ENCODE results near the gene B9D2. TPM values are rescaled to one million over a fixed set of nuclear protein-coding genes. Genes with fewer than 3 reads are reported as not detected.
A peak's percentile ranks its signal among the peaks of the same experiment; 100 is the strongest.
"Not testable (repeated sequence)": the region's sequence is repeated elsewhere in the genome, so short reads cannot be mapped to it uniquely, and the experiment has no call there.

B9D2 gene
- total RNA-seq, 5 donors from 2014 or later (not counting 1 experiment from before 2014, with no cell fraction given): 15.3 to 27.9 (median 16.4) TPM

- Histone ChIP-seq H3K36me3 (ENCODE audit: control insufficient read depth in 2 of 2, extremely low read depth in 1 of 2, insufficient read depth in 1 of 2, low read length in 1 of 2) (peaks cover 0 to 2% of the 10 kb centered on the region in 2 donors), H3K4me3 (ENCODE audit: control insufficient read depth in 1 of 2, extremely low read depth in 1 of 2, low read length in 1 of 2) (no peak overlapping the region), H3K27me3 (replicated peaks in 1 of 2; ENCODE audit: control insufficient read depth in 2 of 2, extremely low read depth in 1 of 2, insufficient read depth in 2 of 2, low read length in 1 of 2) (no peaks in the 10 kb centered on the region), H3K4me1 (ENCODE audit: control insufficient read depth in 1 of 2, extremely low read depth in 1 of 2, insufficient read depth in 2 of 2, low read length in 2 of 2) (peaks cover 0 to 7% of the 10 kb centered on the region in 2 experiments), H3K27ac (ENCODE audit: low read length) (no peak overlapping the region), H3K9me3 (no peaks in the 10 kb centered on the region)
- Mint-ChIP-seq H3K27me3 (no peaks in the 10 kb centered on the region), H3K9me3 (no peaks in the 10 kb centered on the region), H3K27ac (no peak overlapping the region), H3K36me3 (no peaks in the 10 kb centered on the region), H3K4me3 (no peak overlapping the region), H3K4me1 (peaks cover 6 to 11% (median 10%) of the 10 kb centered on the region in 3 donors)
- ChIA-PET CTCF (interaction anchor here in 1 of 2 donors (0.6 kb wide), 1 partner anchor 29 kb away, joined by 3 read pairs; no protein-coding TSS in a partner anchor), POLR2A (no interaction called here)
- 98% methylated on average over 6 of the region's 8 CpGs for WGBS (ENCODE audit: insufficient coverage)
- DNase-seq (no peak), ATAC-seq (replicated peaks in 1 of 4) (no peak)
Observed at GRCh38 chr19:41371541-41371940, 7.6 kb upstream of the B9D2 start.

DNA sequence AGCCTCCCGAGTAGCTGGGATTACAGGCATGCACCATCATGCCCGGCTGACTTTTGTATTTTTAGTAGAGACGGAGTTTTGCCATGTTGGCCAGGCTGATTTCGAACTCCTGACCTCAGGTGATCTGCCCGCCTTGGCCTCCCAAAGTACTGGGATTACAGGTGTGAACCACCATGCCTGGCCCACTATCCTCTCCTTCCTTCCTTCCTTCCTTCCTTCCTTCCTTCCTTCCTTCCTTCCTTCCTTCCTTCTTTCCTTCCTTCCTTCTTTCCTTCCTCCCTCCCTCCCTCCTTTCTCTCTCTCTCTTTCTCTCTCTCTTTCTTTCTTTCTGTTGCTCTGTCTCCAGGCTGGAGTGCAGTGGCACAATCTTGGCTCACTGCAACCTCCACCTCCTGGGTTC is 7.2 kb upstream of the B9D2 start:
- H3K4me3 ChIP-seq (ENCODE audit: control insufficient read depth in 1 of 2, extremely low read depth in 1 of 2, low read length in 1 of 2); H3K9me3 ChIP-seq; H3K36me3 Mint-ChIP-seq; H3K27me3 Mint-ChIP-seq; DNase-seq; H3K9me3 Mint-ChIP-seq; H3K4me1 ChIP-seq (ENCODE audit: control insufficient read depth in 1 of 2, extremely low read depth in 1 of 2, insufficient read depth in 2 of 2, low read length in 2 of 2); H3K27ac Mint-ChIP-seq; POLR2A ChIA-PET; H3K27ac ChIP-seq (ENCODE audit: low read length); H3K27me3 ChIP-seq (replicated peaks in 1 of 2; ENCODE audit: control insufficient read depth in 2 of 2, extremely low read depth in 1 of 2, insufficient read depth in 2 of 2, low read length in 1 of 2); H3K4me3 Mint-ChIP-seq; H3K36me3 ChIP-seq (ENCODE audit: control insufficient read depth in 2 of 2, extremely low read depth in 1 of 2, insufficient read depth in 1 of 2, low read length in 1 of 2); ATAC-seq (replicated peaks in 1 of 4): not testable (repeated sequence)
- WGBS (ENCODE audit: insufficient coverage): 100% methylated on average over 1 of the region's 5 CpGs
- CTCF ChIA-PET: interaction anchor here in 1 of 2 donors (0.6 kb wide), 1 partner anchor 29 kb away, joined by 3 read pairs; no protein-coding TSS in a partner anchor
- peaks cover 7 to 12% (median 9%) of the 10 kb centered on the region in 3 donors for H3K4me1 Mint-ChIP-seq

GRCh38 chr19:41369769-41370168 is 5.8 kb upstream of the B9D2 start:
- ATAC-seq (replicated peaks in 1 of 4) (no peak), DNase-seq (no peak)
- POLR2A ChIA-PET: interaction anchor here in 1 of 2 donors (0.7 kb wide), 1 partner anchor 410 kb away, joined by 3 read pairs; no protein-coding TSS in a partner anchor
- Mint-ChIP-seq H3K9me3 (no peaks in the 10 kb centered on the region), H3K4me3 (no peak overlapping the region), H3K27ac (no peak overlapping the region), H3K27me3 (no peaks in the 10 kb centered on the region), H3K4me1 (peaks cover 3 to 9% (median 5%) of the 10 kb centered on the region in 3 donors), H3K36me3 (no peaks in the 10 kb centered on the region)
- CTCF ChIA-PET: interaction anchor here (0.7 to 1.7 kb wide), 2 partner anchors 14 to 416 kb away, joined by 3 to 5 read pairs; no protein-coding TSS in a partner anchor
- no CpG with 5 or more reads among the region's 2 CpGs for WGBS (ENCODE audit: insufficient coverage)
- Histone ChIP-seq H3K9me3 (no peaks in the 10 kb centered on the region), H3K27ac (ENCODE audit: low read length) (no peak overlapping the region), H3K4me1 (ENCODE audit: control insufficient read depth in 1 of 2, extremely low read depth in 1 of 2, insufficient read depth in 2 of 2, low read length in 2 of 2) (peaks cover 0 to 8% of the 10 kb centered on the region in 2 experiments), H3K36me3 (ENCODE audit: control insufficient read depth in 2 of 2, extremely low read depth in 1 of 2, insufficient read depth in 1 of 2, low read length in 1 of 2) (peaks cover 0 to 2% of the 10 kb centered on the region in 2 donors), H3K4me3 (ENCODE audit: control insufficient read depth in 1 of 2, extremely low read depth in 1 of 2, low read length in 1 of 2) (no peak overlapping the region), H3K27me3 (replicated peaks in 1 of 2; ENCODE audit: control insufficient read depth in 2 of 2, extremely low read depth in 1 of 2, insufficient read depth in 2 of 2, low read length in 1 of 2) (no peaks in the 10 kb centered on the region)

- Histone ChIP-seq H3K36me3 (ENCODE audit: control insufficient read depth in 2 of 2, extremely low read depth in 1 of 2, insufficient read depth in 1 of 2, low read length in 1 of 2) (peaks cover 0 to 2% of the 10 kb centered on the region in 2 donors), H3K9me3 (no peaks in the 10 kb centered on the region), H3K27ac (ENCODE audit: low read length) (no peak overlapping the region), H3K27me3 (replicated peaks in 1 of 2; ENCODE audit: control insufficient read depth in 2 of 2, extremely low read depth in 1 of 2, insufficient read depth in 2 of 2, low read length in 1 of 2) (no peaks in the 10 kb centered on the region), H3K4me1 (ENCODE audit: control insufficient read depth in 1 of 2, extremely low read depth in 1 of 2, insufficient read depth in 2 of 2, low read length in 2 of 2) (peaks cover 9 to 22% of the 10 kb centered on the region in 2 experiments), H3K4me3 (ENCODE audit: control insufficient read depth in 1 of 2, extremely low read depth in 1 of 2, low read length in 1 of 2) (no peak overlapping the region)
- no peaks in the 10 kb centered on the region for H3K27me3 Mint-ChIP-seq
- H3K27ac Mint-ChIP-seq: no peak overlapping the region
- ATAC-seq (replicated peaks in 1 of 4): no peak
- peaks cover 18 to 23% (median 20%) of the 10 kb centered on the region in 3 donors for H3K4me1 Mint-ChIP-seq
- ChIA-PET CTCF (interaction anchor here in 1 of 2 donors (0.6 to 0.7 kb wide), 2 partner anchors 10 to 31 kb away, joined by 3 read pairs; no protein-coding TSS in a partner anchor), POLR2A (no interaction called here)
- no peak overlapping the region for H3K4me3 Mint-ChIP-seq
- no peaks in the 10 kb centered on the region for H3K36me3 Mint-ChIP-seq
- H3K9me3 Mint-ChIP-seq: no peaks in the 10 kb centered on the region
- no peak for DNase-seq
- WGBS (ENCODE audit: insufficient coverage): 92% methylated on average over 5 of the region's 6 CpGs
Observed at GRCh38 chr19:41367848-41368301, 3.9 kb upstream of the B9D2 start.

- no peaks in the 10 kb centered on the region for H3K36me3 Mint-ChIP-seq
- Histone ChIP-seq H3K4me1 (ENCODE audit: control insufficient read depth in 1 of 2, extremely low read depth in 1 of 2, insufficient read depth in 2 of 2, low read length in 2 of 2) (peaks cover 13 to 26% of the 10 kb centered on the region in 2 experiments), H3K27me3 (replicated peaks in 1 of 2; ENCODE audit: control insufficient read depth in 2 of 2, extremely low read depth in 1 of 2, insufficient read depth in 2 of 2, low read length in 1 of 2) (no peaks in the 10 kb centered on the region), H3K36me3 (ENCODE audit: control insufficient read depth in 2 of 2, extremely low read depth in 1 of 2, insufficient read depth in 1 of 2, low read length in 1 of 2) (peaks cover 0 to 2% of the 10 kb centered on the region in 2 donors), H3K27ac (ENCODE audit: low read length) (no peak overlapping the region), H3K4me3 (ENCODE audit: control insufficient read depth in 1 of 2, extremely low read depth in 1 of 2, low read length in 1 of 2) (no peak overlapping the region), H3K9me3 (no peaks in the 10 kb centered on the region)
- POLR2A ChIA-PET: interaction anchor here (0.6 to 0.9 kb wide), 3 partner anchors 10 to 1818 kb away, joined by 3 to 6 read pairs (median 5); partner anchors contain the start of gene TMEM91 (in 1 of the 2)
- H3K27me3 Mint-ChIP-seq: no peaks in the 10 kb centered on the region
- peak overlapping the region in 2 of 3 donors; percentile 0 to 32 for H3K4me3 Mint-ChIP-seq
- peaks cover 20 to 29% (median 25%) of the 10 kb centered on the region in 3 donors for H3K4me1 Mint-ChIP-seq
- no peaks in the 10 kb centered on the region for H3K9me3 Mint-ChIP-seq
- peak in 1 of 35 experiments; percentile 13 for DNase-seq
- peak overlapping the region in 1 of 2 donors; percentile 39 for H3K27ac Mint-ChIP-seq
- no peak for ATAC-seq (replicated peaks in 1 of 4)
- CTCF ChIA-PET: interaction anchor here in 1 of 2 donors (0.6 to 3.0 kb wide), 6 partner anchors 8 to 628 kb away, joined by 3 to 17 read pairs (median 4); partner anchors contain the start of gene ATP1A3
- WGBS (ENCODE audit: insufficient coverage): 93% methylated on average over 1 of the region's 1 CpG
Observed at GRCh38 chr19:41366089-41366488, 2.1 kb upstream of the B9D2 start.

DNA sequence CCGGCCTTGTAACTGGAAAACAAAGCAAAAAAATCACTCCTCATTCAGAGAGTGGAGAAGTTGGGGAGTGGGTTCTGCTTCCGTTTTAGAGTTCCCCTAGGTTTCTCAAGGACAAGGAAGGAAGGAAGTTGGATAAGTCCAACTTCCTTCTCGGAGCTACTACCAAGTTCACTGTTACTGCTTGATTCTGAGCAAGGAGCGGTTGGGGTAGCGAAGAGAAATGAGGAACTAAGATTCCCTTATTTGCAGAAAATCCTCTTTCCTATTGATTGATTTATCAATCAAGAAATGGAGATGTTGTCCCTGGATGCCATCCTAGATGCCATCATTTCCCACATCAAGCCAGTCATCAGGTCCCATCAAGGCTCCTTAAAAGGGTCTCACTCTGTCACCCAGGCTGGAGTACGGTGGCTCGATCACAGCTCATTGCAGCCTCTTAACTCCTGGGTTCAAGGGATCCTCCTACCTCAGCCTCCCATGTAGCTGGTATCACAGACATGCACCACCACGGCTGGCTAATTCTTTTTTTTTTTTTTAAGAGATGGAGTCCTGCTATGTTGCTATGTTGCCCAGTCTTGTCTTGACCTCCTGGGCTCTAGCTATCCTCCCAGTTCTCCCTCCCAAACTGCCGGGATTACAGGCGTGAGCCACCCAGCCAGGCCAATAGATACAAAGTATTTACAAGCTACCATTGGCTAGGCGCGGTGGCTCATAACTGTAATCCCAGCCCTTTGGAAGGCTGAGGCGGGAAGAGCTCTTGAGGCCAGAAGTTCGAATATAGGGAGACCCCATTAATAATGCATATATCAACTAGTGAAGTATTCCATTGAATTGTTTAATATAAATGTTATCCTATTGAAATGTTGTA is 809 bp upstream of the B9D2 start:
- Histone ChIP-seq H3K4me3 (ENCODE audit: control insufficient read depth in 1 of 2, extremely low read depth in 1 of 2, low read length in 1 of 2) (peak overlapping the region; percentile 85), H3K4me1 (ENCODE audit: control insufficient read depth in 1 of 2, extremely low read depth in 1 of 2, insufficient read depth in 2 of 2, low read length in 2 of 2) (peaks cover 13 to 26% of the 10 kb centered on the region in 2 experiments), H3K27me3 (replicated peaks in 1 of 2; ENCODE audit: control insufficient read depth in 2 of 2, extremely low read depth in 1 of 2, insufficient read depth in 2 of 2, low read length in 1 of 2) (no peaks in the 10 kb centered on the region), H3K27ac (ENCODE audit: low read length) (peak overlapping the region; percentile 99), H3K9me3 (no peaks in the 10 kb centered on the region), H3K36me3 (ENCODE audit: control insufficient read depth in 2 of 2, extremely low read depth in 1 of 2, insufficient read depth in 1 of 2, low read length in 1 of 2) (peaks cover 0 to 2% of the 10 kb centered on the region in 2 donors)
- DNase-seq (no peak), ATAC-seq (replicated peaks in 1 of 4) (no peak)
- POLR2A ChIA-PET: interaction anchor here (0.6 to 2.7 kb wide), 14 partner anchors 9 to 899 kb away, joined by 3 to 49 read pairs (median 4); partner anchors contain the start of genes BLVRB (in 1 of the 2), HNRNPUL1 (in 1 of the 2) and TGFB1 (in 1 of the 2)
- no peaks in the 10 kb centered on the region for H3K27me3 Mint-ChIP-seq
- no peaks in the 10 kb centered on the region for H3K9me3 Mint-ChIP-seq
- CTCF ChIA-PET: interaction anchor here in 1 of 2 donors (0.5 to 3.0 kb wide), 16 partner anchors 8 to 1078 kb away, joined by 3 to 17 read pairs (median 4); partner anchors contain the start of gene DMAC2
- no peaks in the 10 kb centered on the region for H3K36me3 Mint-ChIP-seq
- peaks cover 26 to 35% (median 31%) of the 10 kb centered on the region in 3 donors for H3K4me1 Mint-ChIP-seq
- H3K27ac Mint-ChIP-seq: peak overlapping the region; percentile 98 to 100
- WGBS (ENCODE audit: insufficient coverage): 83% methylated on average over 2 of the region's 14 CpGs
- H3K4me3 Mint-ChIP-seq: peak overlapping the region; percentile 83 to 94 (median 89)

All from T-cell (primary cell).